CD4-positive, alpha-beta T cell treated with Interleukin-6 for 4 hours (primary cell): Measurements from ENCODE around the gene BLVRA.
"Not testable (repeated sequence)": the region's sequence is repeated elsewhere in the genome, so short reads cannot be mapped to it uniquely, and the experiment has no call there.

Source experiments
- DNase-seq: peaks from one replicate; pipeline ENCODE4 v3.0.0-alpha.2; 2020; ENCODE audit warnings: mixed read lengths

Gene BLVRA

DNA sequence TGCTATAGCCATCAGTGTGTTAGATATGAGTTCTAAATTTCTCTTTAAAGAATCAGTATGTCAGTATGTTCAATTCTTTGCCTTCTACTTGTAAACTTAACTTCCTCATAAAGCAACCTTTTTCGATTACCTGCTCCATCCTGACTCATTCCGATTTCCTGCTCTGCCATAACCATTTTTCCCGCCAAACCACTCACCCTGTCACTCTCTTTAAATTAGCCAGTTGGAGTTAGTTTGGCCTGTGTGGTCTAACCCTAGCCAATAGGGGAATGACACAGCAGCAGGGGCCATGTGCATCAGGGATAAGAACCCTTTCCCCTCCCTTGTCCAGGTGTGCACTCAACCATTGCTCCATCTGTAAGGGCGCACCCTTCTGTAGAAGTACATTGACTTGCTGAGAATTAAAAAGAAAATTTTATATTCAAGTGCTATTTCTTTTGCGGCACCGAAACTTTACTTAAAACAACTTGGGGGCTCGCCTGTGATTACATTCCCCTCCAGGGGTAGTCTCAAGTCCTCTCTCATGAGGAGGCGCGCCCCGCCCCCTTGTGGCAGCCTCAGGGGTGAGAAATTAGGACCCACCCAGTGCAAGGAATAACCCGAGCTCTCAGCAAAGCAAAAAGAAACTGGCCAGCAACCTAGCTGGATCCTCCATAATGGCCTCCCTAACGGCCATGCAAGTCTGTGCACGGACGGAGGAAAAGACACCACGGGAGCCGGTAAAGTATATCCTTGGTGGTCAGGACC lies 51.9 kb downstream of the BLVRA start:
- DNase-seq = peak; percentile 51

DNA sequence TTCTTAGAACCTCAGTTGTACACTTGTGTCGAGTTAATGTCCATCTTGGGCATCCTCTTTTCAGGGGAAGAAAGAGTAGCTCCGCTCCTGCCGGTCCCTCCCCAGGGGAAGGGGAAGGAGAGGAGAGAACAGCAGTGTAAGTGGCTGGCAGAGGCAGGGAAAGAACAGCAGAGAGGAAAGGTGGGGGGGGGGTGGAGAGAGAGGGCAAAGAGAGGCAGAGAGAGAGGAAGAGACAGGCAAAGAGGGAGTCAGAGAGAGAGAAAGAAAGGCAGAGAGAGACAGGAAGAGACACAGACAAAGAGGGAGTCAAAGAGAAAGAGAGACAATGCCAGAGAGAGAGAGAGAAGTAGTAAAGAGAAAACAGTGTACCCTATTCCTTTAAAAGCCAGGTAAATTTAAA lies 56.9 kb downstream of the BLVRA start:
- DNase-seq = no peak

DNA sequence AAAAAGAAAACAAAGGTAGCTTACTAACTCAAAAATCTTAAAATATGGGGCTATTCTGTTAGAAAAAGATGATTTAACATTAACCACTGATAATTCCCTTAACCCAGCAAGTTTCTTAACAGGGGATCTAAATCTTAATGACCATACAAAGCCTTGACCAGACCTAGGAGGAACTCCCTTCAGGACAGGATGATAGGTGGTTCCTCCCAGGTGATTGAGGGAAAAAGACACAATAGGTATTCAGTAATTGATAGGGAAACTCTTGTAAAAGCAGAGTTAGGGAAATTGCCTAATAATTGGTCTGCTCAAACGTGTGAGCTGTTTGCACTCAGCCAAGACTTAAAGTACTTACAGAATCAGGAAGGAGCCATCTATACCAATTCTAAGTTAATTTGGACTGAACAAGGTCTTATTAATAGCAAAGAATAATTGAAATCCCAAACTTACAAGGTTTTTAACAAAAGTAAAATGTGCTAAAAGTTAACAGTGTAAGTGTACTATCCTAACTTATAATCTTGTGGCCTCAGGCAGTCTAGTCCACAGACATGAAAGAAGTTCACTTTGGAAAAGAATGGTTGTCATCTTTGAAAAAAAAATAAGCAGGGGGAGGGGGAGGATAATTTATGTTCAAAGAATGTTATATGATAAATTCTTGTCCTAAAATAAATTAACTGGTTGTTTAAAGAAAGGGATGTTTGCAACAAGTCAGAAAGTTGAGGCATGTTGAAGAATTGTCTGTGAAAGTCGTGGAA lies 57.7 kb downstream of the BLVRA start:
- DNase-seq = not testable (repeated sequence)

DNA sequence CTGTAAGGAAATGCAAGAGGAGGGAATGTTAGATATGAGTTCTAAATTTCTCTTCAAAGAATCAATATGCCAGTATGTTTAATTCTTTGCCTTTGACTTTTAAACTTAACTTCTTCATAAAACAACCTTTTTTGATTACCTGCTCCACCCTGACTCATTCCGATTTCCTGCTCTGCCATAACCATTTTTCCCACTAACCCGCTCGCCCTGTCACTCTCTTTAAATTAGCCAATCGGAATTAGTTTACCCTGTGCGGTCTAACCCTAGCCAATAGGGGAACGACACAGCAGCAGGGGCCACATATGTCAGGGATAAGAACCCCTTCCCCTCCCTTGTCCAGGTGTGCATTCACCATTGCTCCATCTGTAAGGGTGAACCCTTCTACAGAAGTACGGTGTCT lies 64.9 kb downstream of the BLVRA start:
- DNase-seq = not testable (repeated sequence)

DNA sequence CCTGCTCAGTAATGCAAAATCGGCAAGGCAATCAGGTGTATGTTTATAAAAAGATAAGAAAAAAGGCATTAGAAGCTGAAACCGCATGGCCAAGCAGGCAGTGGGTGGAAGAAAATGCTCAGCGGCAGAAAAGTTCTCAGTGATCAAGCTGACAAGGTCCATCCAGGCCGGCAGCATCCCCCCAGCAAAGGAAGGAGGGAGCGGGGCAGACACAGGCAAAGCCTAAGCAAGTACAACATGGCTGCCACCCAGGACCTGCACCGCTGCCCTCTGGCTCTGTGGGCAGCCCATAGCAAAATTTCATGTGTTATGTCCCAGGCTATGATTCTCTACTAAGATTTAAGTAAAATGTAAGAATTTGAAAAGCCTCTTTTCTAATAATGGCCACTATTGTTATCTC lies 65.5 kb downstream of the BLVRA start:
- DNase-seq = no peak

DNA sequence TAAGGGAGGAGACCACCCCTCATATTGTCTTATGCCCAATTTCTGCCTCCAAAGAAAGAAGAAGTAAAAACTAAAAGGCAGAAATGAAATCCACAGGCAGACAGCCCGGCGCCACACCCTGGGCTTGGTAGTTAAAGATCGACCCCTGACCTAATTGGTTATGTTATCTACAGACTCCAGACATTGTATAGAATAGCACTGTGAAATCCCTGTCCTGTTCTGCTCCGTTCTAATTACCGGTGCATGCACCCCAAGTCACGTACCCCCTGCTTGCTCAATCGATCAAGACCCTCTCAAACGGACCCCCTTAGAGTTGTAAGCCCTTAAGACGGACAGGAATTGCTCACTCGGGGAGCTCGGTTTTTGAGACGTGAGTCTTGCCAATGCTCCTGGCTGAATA lies 66.0 kb downstream of the BLVRA start:
- DNase-seq = not testable (repeated sequence)

DNA sequence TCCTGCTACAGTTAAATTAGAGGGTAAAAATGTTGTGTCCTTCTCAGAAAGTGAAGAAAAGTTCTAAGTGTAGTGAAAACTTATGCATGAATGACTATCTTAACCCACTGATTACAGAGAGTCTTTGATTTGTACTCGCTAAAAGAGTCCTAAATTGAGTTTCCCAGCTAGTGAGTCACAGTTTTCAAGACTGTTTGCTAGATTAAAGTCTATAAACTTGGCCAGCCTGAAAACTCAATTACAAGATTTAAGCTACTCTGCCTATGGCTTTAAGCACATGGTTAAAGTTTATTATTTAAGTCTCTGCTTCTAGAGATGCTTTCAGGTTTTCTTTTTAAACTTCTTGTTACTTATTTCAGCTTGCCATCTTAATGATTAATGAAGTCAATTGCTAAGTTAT lies 66.5 kb downstream of the BLVRA start:
- DNase-seq = no peak

DNA sequence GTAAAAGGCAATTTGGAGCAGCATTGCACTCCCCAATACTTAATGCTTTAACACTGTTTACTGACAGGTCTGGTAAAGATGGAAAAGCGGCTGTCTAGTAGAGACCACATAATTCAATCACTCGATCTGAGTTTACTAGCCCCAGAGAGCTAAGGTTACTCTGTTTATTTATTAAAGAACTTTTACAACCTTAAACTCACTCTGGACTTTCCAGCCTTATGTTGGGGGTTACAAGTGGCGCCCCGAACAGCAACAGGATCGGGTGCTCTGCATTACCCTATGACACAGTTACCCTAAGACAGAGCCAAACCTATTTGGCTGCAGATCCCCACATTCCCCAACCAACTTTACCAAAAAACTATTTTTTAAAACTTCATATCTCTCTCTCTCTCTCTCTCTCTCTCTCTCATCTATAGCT lies 66.9 kb downstream of the BLVRA start:
- DNase-seq = no peak

DNA sequence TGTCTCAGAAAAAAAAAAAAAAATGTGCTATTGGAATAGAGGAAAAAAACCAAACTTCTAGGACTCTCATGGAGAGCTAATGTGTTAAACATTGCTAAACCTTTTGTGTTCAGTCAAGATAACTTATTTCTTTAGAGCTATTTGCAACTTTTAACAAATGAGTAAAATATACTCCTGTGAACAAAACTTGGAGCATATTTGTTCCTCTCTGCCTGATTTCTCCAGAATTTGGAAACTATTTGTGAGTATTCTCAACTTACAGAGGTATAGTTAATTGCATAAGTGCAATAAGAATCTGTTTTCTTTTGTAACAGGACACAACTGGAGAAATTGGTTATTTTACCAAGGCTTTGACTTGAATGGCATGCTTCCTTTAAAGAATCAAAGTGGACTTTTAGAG lies 72.4 kb downstream of the BLVRA start:
- not testable (repeated sequence) for DNase-seq

DNA sequence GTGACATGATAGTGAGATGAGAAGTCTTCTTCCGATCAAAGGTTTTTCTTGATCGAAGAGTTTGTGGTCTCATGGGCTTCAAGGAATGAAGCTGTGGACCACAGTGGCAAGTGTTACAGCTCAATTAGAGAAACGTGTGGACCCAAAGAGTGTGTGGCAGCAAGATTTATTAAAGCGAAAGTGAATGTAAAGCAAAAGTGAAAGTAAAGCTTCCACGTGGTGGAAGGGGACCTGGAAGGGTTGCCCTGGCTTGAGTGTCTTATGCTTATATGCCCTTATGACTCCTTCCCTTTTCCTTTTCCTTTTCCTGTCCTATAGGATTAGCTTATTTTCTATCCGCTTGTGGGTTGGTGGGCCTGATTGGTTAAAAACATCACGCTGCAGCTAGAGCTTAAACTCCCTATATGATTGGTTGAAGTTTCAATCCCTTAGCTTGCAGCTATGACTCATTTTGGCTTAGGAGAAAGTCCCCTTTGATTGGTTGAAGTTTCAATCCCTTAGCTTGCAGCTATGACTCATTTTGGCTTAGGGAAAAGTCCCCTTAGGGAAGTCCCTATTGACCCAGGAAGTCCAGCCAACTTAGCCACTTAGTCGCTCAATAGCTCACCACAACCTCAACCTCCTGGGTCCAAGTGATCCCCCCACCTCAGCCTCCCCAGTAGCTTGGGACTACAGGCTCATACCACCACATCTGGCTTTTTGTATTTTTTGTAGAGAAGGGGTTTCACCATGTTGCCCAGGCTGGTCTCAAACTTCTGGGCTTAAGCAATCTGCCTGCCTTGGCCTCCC lies 76.2 kb downstream of the BLVRA start:
- DNase-seq = peak; percentile 44

DNA sequence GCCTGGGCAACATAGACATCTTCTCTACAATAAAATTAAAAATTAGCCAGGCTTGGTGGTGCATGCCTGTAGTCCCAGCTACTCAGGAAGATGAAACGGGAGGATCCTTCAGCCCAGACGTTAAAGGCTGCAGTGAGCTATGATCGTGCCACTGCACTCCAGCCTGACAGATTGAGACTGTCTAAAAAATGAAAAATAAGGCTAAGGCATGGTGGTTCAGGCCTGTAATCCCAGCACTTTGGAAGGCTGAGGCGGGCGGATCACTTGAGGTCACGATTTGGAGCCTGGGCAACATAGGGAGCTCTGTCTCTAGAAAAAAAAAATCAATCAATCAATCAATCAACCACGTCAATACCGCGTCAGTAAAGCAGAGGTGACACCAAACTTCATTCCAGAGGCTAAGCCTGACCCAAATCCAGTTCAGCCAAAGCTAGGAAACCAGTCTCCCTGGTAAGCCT lies 79.8 kb downstream of the BLVRA start:
- DNase-seq = no peak

DNA sequence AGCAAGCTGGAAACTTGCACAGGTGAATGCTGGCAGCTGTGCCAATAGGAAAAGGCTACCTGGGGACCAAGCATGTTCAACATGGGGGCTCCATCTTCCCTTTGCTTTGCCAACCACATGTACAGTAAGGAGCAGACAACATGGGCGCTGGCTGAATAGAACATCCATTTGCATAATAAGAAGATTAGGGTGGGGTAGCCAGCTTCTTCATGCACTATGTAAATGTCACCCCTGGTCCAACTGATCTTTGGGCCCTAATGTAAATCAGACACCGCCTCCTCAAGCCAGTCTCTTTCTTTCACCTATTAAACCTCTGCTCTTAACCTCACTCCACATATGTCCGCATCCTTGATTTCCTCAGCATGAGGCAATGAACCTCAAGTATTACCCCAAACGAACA lies 84.8 kb downstream of the BLVRA start:
- DNase-seq = no peak

DNA sequence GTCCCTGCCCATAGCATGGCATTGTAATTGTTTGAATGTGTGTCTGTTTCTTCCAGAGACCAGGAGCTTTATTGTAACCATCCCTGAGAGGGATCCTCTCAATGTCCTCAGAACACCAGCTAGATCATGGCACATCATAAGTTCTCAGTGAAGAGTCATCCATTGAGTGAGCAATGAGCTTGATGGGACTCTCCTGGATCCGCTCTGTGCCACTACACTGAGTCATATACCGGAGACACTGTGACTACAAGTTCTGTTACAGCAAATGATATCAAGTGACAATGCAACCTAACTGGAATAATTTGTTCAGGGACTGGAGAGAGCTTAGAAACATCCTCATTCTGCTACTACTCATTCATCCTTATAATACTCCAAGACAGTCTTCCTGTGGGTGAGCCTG lies 85.8 kb downstream of the BLVRA start:
- DNase-seq = no peak

DNA sequence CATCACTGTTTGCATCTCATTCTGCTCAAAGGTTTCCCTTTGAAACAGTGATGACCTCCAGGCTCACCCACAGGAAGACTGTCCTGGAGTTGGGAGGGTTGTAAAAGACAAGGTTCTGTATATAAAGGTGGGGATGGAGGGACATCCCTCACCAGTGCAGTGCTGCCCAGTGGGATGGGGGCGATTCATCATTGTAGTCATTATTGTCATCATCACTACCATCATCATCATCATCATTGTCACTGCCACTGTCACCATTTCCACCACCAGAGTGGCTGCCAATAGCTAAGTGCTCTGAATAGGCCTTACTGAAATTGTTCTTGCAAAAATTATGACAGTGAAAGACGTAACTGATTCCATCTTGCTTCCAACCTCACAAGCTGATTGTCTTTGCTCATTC lies 86.2 kb downstream of the BLVRA start:
- no peak for DNase-seq

DNA sequence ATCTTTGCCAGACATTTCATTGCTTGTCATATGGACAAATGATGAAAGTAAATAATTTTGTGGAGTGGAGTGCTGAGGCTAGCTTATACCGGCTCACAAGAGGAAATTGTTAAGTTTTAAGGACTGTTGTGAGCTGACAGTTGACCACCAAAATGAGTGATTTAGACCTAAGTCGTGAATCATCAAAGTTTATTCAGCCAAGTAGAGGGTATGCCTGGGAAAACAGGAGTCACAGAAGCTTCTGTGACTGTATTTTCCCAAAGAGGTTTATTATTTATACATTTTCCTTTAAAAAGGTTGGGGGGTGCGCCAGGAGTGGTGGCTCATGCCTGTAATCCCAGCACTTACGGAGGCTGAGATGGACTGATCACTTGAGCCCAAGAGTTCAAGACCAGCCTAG lies 89.0 kb downstream of the BLVRA start:
- DNase-seq = no peak

DNA sequence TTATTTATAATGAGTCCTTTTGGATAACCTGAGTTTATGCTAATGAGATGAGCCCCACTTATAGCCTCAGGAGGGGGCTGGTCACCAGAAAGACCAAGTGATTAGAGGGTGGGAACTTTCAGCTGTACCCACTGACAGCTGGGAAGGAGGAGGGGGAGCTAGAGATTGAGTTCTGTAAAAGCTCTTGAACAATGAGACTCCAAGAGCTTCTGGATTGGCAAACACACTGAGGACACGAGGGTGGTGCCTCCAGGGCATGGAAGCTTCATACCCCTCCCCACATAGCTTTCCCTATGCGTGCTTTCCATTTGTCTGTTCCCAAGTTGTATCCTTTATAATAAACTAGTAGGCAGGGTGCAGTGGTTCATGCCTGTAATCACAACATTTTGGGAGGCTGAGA lies 90.6 kb downstream of the BLVRA start:
- no peak for DNase-seq

DNA sequence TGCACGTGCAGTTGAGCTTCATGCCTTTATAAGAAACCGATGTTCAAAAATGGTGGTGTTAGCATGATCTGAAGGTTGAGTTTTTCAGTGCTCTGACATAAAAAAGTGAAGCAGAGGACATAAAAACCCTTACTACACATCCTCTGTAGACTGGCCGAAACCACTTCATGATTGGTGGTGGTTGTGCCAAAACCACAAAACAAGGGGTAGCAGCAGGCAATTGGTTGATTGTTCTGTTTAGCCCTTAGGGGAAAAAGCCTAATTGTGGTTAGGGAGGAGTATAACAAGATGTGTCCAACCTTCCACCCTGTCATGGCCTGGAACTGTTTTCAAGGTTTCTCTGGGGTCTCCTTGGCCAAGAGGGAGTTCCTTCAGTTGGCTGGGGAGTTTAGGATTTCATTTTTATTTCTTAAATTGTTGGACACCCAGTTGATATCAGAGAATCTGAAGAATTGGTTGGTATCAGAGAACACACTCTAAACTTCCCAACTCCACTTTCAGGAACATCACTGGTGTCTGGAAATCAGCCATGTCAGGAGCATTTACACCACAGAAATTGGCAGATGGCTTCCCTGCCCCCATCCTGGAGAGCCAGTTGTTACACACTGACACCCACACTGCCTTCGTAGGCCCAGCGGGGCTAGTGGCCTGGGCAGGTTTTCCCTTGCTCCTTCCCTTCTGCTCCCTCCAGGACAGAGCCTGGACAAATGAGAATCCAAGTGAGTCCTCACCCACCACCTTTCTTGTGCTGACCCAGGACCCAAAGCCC lies 92.1 kb downstream of the BLVRA start:
- no peak for DNase-seq

DNA sequence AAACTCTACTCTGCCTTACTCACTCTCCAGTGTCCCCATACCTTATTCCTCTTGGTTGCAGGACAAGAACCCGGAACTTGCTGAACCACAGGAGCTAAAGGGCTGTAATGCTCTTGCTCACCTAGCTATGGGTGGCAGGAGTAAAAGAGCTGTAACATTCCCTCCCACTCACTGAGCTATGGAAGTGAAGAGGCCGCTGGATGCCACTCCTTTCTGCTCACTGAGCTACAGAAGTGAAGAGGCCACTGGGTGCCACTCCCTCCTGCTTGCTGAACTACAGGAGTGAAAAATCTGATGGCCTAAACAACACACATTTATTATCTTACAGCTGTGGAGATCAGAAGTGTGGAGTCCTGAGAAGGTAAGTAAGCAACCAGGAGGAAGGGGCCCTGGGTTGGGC lies 93.3 kb downstream of the BLVRA start:
- DNase-seq = no peak

DNA sequence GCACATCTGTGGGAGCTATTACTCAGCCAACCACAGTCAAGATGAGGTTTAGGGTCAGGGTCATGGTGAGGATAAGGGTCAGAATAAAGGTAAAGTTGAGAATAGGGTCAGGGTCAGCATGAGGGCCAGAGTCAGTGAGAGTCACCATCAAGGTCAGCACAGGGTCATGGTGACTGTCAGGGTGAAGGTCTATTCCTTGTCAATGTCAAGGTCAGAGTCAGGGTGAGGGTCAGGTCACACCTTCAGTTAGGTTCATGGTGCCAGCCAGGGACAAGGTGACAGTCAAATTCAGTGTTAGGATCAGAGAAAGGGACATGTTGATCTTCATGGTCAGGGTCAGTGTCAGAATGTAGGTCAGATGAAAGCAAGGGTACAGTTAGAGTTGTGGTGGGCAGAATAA lies 96.7 kb downstream of the BLVRA start:
- no peak for DNase-seq

DNA sequence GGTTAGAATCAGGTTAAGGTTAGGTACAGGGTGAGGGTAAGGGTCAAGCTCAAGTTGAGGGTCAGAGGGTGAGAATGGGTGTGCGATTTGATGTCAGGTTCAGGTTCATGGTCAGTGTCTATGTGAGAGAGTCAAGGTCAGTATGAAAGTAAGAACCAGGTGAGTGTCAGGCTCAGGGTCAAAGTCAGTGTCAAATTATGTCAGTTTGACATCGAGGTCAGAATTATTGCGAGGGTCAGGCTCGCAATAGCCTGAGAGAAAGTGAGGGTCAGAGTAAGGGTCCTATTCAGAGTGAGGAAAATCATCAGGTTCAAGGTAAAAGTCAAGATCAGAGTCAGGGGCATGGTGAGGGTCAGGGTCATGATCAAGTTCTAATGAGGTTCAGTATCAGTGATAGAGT lies 97.8 kb downstream of the BLVRA start:
- DNase-seq = no peak
